Measurements from ENCODE around the gene PARVA. TPM values are rescaled to one million over a fixed set of nuclear protein-coding genes. Genes with fewer than 3 reads are reported as not detected.

PARVA gene
- total RNA-seq, 1 experiment from 2014 or later: 29.1 TPM

DNA sequence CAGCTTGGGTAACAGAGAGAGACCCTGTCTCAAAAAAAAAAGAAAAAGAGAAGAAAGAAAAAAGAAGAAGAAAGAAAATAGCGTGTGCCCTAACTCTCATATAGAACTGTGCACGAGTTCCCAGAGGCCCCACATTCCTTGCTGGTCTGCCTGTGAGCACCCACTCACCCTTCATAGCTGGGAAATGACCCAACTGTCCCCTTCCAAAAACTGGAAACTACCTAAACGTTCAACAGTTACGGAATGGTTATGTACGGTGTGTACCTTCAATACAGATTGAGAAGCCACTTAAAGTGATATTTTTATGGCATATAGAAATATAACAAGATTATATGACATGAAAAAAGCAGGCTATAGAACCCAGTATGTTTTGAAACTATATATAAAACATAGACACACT lies 82.0 kb downstream of the PARVA start:
- Histone ChIP-seq H3K9me3 (ENCODE audit: control insufficient read depth, insufficient read depth, low read depth, low read length) (no peaks in the 10 kb centered on the region), H3K4me1 (ENCODE audit: control insufficient read depth, insufficient read depth, low read length) (no peaks in the 10 kb centered on the region), H3K4me3 (ENCODE audit: low read depth in 2 of 2, low read length in 2 of 2) (no peak overlapping the region), H3K27ac (ENCODE audit: low read length) (no peak overlapping the region), H3K27me3 (ENCODE audit: control insufficient read depth, insufficient read depth, low read length) (no peaks in the 10 kb centered on the region), H3K36me3 (ENCODE audit: control insufficient read depth, insufficient read depth, low read length) (no peaks in the 10 kb centered on the region)
- POLR2A ChIA-PET: no interaction called here
- ATAC-seq (no peak), DNase-seq (ENCODE audit: low read depth, low spot score) (no peak)
- in situ Hi-C loops (cut with HindIII; ENCODE audit: low pct_unique_long_range_greater_than_20kb, low sequenced_read_pairs) (no loop called here), intact Hi-C loops (cut with micrococcal nuclease; ENCODE audit: unreplicated experiment) (loop anchor here (2.0 kb wide), 1 partner anchor 15 kb away; no protein-coding TSS in a partner anchor)
- BruUV-seq (replicated peaks): no TSS peak
- CTCF ChIA-PET: no interaction called here
- TF ChIP-seq, protein P1, sequence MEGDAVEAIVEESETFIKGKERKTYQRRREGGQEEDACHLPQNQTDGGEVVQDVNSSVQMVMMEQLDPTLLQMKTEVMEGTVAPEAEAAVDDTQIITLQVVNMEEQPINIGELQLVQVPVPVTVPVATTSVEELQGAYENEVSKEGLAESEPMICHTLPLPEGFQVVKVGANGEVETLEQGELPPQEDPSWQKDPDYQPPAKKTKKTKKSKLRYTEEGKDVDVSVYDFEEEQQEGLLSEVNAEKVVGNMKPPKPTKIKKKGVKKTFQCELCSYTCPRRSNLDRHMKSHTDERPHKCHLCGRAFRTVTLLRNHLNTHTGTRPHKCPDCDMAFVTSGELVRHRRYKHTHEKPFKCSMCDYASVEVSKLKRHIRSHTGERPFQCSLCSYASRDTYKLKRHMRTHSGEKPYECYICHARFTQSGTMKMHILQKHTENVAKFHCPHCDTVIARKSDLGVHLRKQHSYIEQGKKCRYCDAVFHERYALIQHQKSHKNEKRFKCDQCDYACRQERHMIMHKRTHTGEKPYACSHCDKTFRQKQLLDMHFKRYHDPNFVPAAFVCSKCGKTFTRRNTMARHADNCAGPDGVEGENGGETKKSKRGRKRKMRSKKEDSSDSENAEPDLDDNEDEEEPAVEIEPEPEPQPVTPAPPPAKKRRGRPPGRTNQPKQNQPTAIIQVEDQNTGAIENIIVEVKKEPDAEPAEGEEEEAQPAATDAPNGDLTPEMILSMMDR (IDR thresholded peaks at IDR 0.05): no peak
- TF ChIP-seq TCF7L2 (IDR thresholded peaks at IDR 0.05; ENCODE audit: low read depth, low read length) (no peak), POLR2AphosphoS5 (IDR thresholded peaks at IDR 0.05; ENCODE audit: low read depth, low read length) (no peak), SIN3A (IDR thresholded peaks at IDR 0.05; ENCODE audit: borderline replicate concordance, insufficient read depth, low read depth, low read length) (no peak)
- TF ChIP-seq, protein P2, sequence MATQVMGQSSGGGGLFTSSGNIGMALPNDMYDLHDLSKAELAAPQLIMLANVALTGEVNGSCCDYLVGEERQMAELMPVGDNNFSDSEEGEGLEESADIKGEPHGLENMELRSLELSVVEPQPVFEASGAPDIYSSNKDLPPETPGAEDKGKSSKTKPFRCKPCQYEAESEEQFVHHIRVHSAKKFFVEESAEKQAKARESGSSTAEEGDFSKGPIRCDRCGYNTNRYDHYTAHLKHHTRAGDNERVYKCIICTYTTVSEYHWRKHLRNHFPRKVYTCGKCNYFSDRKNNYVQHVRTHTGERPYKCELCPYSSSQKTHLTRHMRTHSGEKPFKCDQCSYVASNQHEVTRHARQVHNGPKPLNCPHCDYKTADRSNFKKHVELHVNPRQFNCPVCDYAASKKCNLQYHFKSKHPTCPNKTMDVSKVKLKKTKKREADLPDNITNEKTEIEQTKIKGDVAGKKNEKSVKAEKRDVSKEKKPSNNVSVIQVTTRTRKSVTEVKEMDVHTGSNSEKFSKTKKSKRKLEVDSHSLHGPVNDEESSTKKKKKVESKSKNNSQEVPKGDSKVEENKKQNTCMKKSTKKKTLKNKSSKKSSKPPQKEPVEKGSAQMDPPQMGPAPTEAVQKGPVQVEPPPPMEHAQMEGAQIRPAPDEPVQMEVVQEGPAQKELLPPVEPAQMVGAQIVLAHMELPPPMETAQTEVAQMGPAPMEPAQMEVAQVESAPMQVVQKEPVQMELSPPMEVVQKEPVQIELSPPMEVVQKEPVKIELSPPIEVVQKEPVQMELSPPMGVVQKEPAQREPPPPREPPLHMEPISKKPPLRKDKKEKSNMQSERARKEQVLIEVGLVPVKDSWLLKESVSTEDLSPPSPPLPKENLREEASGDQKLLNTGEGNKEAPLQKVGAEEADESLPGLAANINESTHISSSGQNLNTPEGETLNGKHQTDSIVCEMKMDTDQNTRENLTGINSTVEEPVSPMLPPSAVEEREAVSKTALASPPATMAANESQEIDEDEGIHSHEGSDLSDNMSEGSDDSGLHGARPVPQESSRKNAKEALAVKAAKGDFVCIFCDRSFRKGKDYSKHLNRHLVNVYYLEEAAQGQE (IDR thresholded peaks at IDR 0.05; ENCODE audit: insufficient read depth in 1 of 2, low read depth in 2 of 2, low read length in 1 of 2): no peak

DNA sequence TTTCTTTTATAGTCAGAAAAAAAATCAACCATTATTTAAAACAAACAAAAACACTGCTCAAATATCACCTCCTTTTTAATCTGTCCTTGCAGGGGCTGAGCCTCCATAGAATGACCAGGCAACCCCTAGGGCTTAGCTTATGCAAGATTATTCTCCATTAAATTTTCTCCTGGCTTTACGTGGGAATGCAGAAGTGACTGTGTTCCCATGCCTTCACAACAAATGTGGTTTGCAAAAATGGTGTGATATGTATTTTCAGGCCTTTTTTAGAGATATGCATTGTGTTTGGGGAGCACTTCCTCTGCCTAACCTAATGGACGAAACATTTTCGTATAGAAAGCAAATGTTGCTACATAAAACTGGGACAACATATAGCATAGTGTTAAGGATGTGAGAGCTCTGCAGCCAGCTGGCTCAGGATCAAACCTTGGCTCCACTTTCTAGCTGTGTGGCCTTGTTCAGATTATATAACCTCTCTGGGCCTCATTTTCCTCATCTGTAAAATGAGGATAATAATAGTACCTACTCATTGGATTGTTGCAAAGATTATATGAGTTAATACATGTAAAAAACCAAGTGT lies 82.6 kb downstream of the PARVA start:
- no TSS peak for BruUV-seq (replicated peaks)
- H3K36me3 ChIP-seq (ENCODE audit: control insufficient read depth, insufficient read depth, low read length): no peaks in the 10 kb centered on the region
- CTCF ChIA-PET: no interaction called here
- in situ Hi-C loops (cut with HindIII; ENCODE audit: low pct_unique_long_range_greater_than_20kb, low sequenced_read_pairs) (no loop called here), intact Hi-C loops (cut with micrococcal nuclease; ENCODE audit: unreplicated experiment) (loop anchor here (2.0 kb wide), 1 partner anchor 15 kb away; no protein-coding TSS in a partner anchor)
- no peak overlapping the region for H3K27ac ChIP-seq (ENCODE audit: low read length)
- no peaks in the 10 kb centered on the region for H3K27me3 ChIP-seq (ENCODE audit: control insufficient read depth, insufficient read depth, low read length)
- no peak for TF ChIP-seq SIN3A (IDR thresholded peaks at IDR 0.05; ENCODE audit: borderline replicate concordance, insufficient read depth, low read depth, low read length)
- TF ChIP-seq, protein P1 (IDR thresholded peaks at IDR 0.05): no peak
- TF ChIP-seq, protein P2 (IDR thresholded peaks at IDR 0.05; ENCODE audit: insufficient read depth in 1 of 2, low read depth in 2 of 2, low read length in 1 of 2): no peak
- no peak for TF ChIP-seq TCF7L2 (IDR thresholded peaks at IDR 0.05; ENCODE audit: low read depth, low read length)
- TF ChIP-seq POLR2AphosphoS5 (IDR thresholded peaks at IDR 0.05; ENCODE audit: low read depth, low read length): no peak
- no peak overlapping the region for H3K4me3 ChIP-seq (ENCODE audit: low read depth in 2 of 2, low read length in 2 of 2)
- ATAC-seq (no peak), DNase-seq (ENCODE audit: low read depth, low spot score) (no peak)
- H3K9me3 ChIP-seq (ENCODE audit: control insufficient read depth, insufficient read depth, low read depth, low read length): no peaks in the 10 kb centered on the region
- H3K4me1 ChIP-seq (ENCODE audit: control insufficient read depth, insufficient read depth, low read length): no peaks in the 10 kb centered on the region
- POLR2A ChIA-PET: interaction anchor here (0.7 kb wide), 1 partner anchor 132 kb away, joined by 4 read pairs; no protein-coding TSS in a partner anchor

All from Panc1 (cell line).